ENCODE data around the gene FAIM2.
"Not testable (repeated sequence)": the region's sequence is repeated elsewhere in the genome, so short reads cannot be mapped to it uniquely, and the experiment has no call there.

The FAIM2 gene

DNA sequence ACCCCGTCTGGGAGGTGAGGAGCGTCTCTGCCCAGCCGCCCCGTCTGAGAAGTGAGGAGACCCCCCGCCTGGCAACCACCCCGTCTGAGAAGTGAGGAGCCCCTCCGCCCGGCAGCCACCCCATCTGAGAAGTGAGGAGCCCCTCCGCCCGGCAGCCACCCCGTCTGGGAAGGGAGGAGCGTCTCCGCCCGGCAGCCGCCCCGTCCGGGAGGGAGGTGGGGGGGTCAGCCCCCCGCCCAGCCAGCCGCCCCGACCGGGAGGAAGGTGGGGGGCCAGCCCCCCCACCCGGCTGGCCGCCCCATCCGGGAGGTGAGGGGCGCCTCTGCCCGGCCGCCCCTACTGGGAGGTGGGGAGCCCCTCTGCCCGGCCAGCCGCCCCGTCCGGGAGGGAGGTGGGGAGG, 42.8 kb downstream of the FAIM2 start:
- DNase-seq, result not testable (repeated sequence)

- DNase-seq, result not testable (repeated sequence)
Observed at GRCh38 chr12:49855890-49856289, 47.8 kb downstream of the FAIM2 start.

GRCh38 chr12:49854976-49855375, 48.7 kb downstream of the FAIM2 start:
- no peak for DNase-seq

GRCh38 chr12:49853671-49854070, 50.0 kb downstream of the FAIM2 start:
- DNase-seq, result no peak

- DNase-seq, result no peak
Observed at GRCh38 chr12:49847161-49847560, 56.5 kb downstream of the FAIM2 start.

- DNase-seq, result no peak
Observed at GRCh38 chr12:49846032-49846431, 57.7 kb downstream of the FAIM2 start.

DNA sequence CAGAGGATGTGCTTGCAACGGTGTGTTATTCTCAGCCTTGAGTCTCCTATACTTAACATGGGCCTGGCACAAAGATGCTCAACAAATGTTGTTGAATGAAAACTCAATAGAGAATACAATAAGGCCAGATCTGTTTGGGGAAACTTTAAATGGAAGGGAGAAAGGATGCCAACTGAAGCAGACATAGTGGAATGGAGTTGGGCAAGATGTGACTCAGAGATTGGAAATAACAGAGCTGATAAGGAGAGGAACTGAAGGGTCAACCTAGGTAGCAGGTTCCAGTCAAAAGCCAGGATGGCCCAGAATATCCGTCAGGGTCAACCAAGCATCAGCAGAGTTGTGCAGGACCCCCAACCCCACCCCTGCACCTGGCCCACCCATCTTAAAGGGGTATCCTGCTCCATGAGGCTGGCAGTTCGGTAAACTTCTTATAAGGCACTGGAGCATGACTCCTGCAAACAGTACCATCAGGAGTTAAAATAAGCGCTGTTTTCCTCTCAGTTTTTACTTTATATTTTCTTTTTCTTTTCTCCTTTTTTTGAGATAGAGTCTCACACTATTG, 59.7 kb downstream of the FAIM2 start:
- DNase-seq, result no peak

- no peak for DNase-seq
Observed at GRCh38 chr12:49843411-49843810, 60.3 kb downstream of the FAIM2 start.

DNA sequence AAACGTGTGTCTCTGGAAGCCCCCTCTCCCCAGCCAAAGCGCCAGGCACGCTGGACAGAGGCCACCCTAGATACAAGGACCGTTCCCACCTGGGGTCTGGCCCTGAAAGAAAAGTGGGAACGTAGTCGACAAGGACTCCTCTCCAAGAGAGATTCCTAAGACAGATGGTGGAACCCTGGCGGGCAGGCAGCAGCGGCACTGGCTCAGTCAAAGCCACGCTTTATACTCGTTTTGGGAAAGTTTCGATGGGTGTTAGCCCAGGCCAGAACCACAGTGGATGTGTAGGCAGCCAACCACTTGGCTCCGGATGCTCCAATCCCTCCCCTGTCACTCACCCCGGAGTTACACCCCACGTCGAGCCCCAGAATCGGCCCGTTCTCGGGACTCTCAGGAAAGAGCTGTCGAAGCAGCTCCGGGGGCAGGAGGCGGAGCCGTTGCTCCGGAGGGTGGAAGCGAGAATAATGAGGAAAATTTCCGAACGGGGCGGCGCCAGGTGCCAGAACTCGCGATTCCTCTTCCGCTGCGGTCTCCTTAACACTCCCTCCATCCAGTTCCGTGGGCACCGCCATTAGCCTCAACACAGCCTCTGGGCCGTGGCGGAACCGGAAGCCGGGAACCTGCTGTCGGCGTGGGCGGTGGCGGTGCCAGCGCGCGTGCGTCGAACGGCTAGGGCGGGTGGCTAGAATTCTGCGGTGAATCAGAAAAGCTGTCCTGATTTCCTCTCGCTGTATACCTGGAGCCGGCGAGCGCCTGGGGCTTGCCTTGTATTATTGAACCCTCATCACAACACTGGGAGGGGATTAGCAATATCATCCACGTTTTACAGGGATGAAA, 61.0 kb downstream of the FAIM2 start, which contains the start of gene BCDIN3D:
Gene BCDIN3D (minus strand): TSS at position 588 of the 834 bp plus-strand sequence. CDS start 19 bp downstream, at position 569.
- DNase-seq, result peak; percentile 84 to 85

DNA sequence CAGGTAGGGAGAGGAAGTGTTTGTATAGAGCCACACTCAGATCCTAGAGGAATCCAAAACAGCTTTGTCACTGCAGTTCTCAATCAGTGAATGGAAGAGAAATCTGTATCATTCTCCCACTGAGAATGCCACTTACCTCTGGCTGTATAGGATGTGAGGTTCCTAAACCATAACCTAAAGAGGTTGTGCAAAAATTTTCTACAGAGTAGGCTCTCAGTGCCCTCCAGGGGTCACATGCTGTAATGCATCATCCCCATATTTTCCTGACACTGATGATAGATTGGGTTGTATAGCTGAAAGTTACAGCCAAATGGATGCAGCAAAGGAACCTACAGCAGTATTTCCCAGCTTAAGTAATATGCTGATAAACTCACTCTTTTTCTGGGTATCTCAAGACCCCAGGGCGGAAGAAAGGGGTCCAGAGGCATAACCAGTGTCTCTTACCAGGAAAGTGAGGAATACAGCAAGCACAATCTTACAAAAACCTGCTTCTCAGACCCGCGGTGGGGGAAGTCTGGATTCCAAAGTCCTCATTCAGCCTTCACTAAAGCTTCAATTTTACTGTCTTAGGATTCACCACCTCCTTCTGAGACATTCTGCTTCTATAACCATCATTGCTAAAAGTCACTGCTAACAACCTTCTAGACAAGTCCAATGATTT, 64.6 kb downstream of the FAIM2 start:
- DNase-seq, result no peak

GRCh38 chr12:49832836-49833421, 70.8 kb downstream of the FAIM2 start:
- no peak for DNase-seq

GRCh38 chr12:49831717-49832116, 72.0 kb downstream of the FAIM2 start:
- no peak for DNase-seq

DNA sequence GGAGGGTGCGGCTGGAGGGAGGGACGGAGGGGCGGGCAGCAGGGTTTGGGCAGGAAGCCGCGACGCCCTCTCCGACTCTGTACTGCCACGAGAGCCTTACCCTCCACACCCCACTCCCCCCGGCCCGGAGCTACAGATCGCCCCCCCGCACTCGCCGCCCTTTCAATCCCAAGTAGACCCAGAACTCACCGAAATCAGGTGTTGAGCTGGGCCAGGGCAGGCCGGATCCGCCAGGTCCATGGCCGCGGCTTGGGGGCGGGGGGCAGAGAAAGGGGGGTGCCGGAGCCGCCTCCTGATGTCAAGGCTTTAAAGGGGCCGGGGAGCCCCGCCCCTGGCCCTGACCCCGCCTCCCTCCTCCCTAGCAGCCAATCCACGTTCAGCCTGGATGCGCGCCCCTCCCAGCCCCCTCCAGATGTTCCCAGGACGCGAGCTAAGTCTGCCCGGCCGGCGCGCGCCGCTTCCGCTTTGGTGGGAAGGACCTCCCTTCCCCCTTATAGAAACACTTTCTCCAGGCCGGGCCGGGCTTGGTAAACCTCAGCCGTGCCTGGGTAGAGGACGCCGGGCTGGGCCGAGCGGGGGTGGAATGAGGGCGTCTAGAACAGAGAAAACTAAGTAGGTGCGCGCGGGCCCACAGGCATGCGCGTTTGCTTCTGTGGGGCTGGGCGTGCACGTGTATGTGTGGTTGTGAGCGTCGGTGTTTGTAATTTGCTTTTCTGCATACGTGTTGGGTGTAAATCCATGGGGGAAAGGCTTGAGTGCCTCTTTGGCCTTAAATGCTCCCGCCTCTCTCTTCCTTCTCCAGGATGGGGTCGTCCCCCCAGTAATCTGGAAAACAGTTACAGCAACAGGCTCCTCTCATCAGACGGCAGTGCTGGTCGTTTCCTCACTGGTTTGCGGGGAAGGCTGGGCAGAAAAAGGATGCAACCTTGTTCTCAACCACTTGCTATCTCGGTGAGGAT, 75.3 kb downstream of the FAIM2 start, which contains the start of gene NCKAP5L:
Gene NCKAP5L (minus strand): TSS at position 281 of the 959 bp plus-strand sequence. CDS start 24,369 bp downstream, outside the sequence.
- peak; percentile 71 to 89 for DNase-seq

DNA sequence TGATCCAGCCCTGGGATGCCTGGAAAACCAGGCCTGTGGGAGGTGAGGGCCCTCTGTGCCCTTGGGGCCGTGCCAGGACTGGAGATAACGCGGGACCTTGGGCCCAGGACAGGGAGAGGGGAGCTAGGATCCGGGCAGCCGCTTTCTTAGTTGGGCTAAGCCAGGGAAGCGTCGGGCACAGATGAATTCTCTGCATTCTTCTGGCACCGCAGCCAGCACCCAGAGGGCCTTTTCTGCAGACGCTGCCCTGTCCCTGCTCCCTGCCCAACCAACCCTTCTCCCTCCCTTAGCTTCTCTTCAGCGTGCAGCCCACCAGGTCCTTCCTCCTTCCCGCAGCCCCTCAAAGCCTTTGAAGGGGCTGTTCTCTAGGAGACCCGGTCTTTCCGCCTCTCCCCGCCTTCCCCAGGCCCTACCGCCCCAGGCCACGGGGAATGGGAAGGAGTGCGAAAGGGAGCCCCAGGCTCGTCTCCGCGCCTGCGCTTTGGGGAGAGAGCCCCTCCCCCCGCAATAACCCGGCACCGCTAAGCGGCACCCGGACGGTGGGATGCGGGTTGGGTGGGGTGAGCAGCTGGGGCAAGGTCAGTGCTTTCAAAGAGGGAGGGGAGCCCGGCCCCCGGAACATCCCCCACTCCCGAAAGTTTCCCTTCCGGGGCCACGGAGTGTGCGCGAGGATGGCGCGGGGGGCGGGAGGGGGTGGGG, 76.2 kb downstream of the FAIM2 start:
- DNase-seq, result peak in 1 of 2 experiments; percentile 15

DNA sequence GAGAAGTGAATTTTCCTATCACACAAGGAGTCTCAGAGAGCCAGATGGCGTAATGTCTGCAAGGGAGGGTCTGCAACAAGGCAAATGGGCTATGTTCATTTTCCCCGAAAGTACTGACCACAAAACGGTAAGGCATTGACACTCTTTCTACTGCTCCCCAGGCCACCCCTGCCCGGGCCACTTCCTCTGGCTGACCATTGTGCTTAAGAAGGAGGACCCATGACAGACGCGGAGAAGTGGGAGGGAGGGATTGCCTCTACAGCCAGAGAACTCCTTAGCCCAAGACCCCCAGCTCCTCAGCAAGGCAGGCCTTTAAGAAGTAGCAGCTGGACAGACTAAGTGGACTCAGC, 76.7 kb downstream of the FAIM2 start:
- no peak for DNase-seq

DNA sequence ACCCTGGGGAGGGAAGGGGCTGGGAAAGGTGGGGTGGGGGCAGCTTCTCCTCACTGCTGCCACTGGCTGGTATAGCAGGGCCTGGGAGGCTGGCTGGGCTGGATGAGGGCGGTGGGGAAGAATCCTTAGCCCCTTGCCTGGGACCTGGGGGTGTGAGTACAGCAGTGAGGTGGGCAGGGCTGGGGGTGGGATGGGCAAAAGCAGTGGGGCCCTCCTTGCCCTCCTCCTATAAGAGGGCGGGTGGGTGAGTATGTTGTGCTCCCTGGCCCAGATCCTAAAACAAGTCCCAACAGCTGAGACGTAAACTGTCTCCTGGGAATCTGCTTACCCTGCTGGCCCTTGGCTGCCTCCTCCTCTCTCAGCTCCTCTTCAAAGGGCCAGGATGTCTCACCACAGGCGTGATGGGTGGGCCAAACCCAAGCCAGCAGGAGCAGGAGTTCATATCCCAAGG, 77.7 kb downstream of the FAIM2 start:
- no peak for DNase-seq

GRCh38 chr12:49825360-49825970, 78.2 kb downstream of the FAIM2 start:
- DNase-seq, result no peak

DNA sequence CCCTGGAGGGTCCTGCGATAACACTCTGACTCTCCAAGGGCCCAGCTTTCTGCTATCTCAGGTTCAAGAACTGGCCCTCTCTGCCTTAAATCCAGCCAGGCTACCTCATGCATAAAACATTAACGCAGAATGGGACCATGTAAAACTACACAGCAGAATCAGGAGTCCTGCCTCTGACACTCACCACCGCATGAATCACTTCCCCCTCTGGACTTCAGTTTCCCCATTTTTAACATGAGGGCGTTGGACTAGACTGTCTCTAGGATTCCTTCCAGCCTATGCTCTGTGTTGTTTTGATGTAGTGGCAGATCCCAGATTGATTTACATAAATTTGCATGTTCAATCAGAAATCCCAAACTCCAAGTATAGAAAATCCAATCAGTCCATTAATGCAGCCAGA, 78.8 kb downstream of the FAIM2 start:
- DNase-seq, result no peak

- no peak for DNase-seq
Observed at GRCh38 chr12:49824416-49824815, 79.3 kb downstream of the FAIM2 start.

GRCh38 chr12:49823951-49824350, 79.7 kb downstream of the FAIM2 start:
- DNase-seq, result no peak

GRCh38 chr12:49823350-49823749, 80.3 kb downstream of the FAIM2 start:
- DNase-seq, result no peak
